ENCODE data around the gene PRDX2. TPM values are rescaled to one million over a fixed set of nuclear protein-coding genes. Genes with fewer than 3 reads are reported as not detected.
A peak's percentile ranks its signal among the peaks of the same experiment; 100 is the strongest.

The PRDX2 gene
- total RNA-seq, 2 experiments from 2014 or later, result 357 to 399 TPM

DNA sequence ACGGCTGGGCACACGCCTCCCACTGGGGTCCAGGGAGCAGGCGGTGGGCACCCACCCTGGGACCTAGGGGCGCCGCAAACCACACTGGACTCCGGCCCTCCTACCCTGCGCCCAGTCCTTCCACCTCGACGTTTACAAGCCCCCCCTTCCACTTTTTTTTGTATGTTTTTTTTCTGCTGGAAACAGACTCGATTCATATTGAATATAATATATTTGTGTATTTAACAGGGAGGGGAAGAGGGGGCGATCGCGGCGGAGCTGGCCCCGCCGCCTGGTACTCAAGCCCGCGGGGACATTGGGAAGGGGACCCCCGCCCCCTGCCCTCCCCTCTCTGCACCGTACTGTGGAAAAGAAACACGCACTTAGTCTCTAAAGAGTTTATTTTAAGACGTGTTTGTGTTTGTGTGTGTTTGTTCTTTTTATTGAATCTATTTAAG, 8.7 kb downstream of the PRDX2 start:
- DNase-seq (ENCODE audit: low spot score), result no peak
- peak overlapping the region; percentile 77 for H3K27ac ChIP-seq (ENCODE audit: low read depth, low read length, poor library complexity, severe bottlenecking)
- ChIA-PET CTCF (ENCODE audit: unreplicated experiment) (interaction anchor here (0.6 to 2.8 kb wide), 4 partner anchors 9 to 1386 kb away, joined by 3 to 20 read pairs (median 3); no protein-coding TSS in a partner anchor), POLR2A (interaction anchor here (0.6 to 2.2 kb wide), 7 partner anchors 9 to 59 kb away, joined by 3 to 5 read pairs (median 3); partner anchors contain the start of genes RNASEH2A, THSD8 and TRIR)
- no peaks in the 10 kb centered on the region; the same call in 1 of the 2 replicates for H4K20me1 ChIP-seq (ENCODE audit: insufficient read depth, low read length)
- peak overlapping the region; percentile 95 for H3K4me2 ChIP-seq (ENCODE audit: low read length)
- peaks cover 8% of the 10 kb centered on the region for H3K79me2 ChIP-seq (ENCODE audit: insufficient read depth, low read depth, low read length)
- peaks cover 45% of the 10 kb centered on the region for H3K4me1 ChIP-seq (ENCODE audit: insufficient read depth, low read length, poor library complexity, severe bottlenecking)
- H3K4me3 ChIP-seq (ENCODE audit: low read depth, low read length, poor library complexity, severe bottlenecking), result peak overlapping the region; percentile 84
- TF ChIP-seq CTCF (conservative IDR thresholded peaks at IDR 0.05; ENCODE audit: low read length) (no peak), EZH2phosphoT487 (IDR thresholded peaks at IDR 0.05; ENCODE audit: borderline replicate concordance, low read depth, low read length) (no peak)
- 0 out of 2 replicates have a peak, but pooled peaks cover 3% of the 10 kb centered on the region for H3K36me3 ChIP-seq (ENCODE audit: insufficient read depth, low read length)
- intact Hi-C loops (cut with micrococcal nuclease; ENCODE audit: unreplicated experiment), result loop anchor here (2.0 to 5.0 kb wide), 2 partner anchors 58 to 71 kb away; partner anchors contain the start of genes TNPO2 and TRIR
- H3K9me3 ChIP-seq (ENCODE audit: low read length), result no peaks in the 10 kb centered on the region
- H3K9me2 ChIP-seq (ENCODE audit: insufficient read depth, low read length), result no peaks in the 10 kb centered on the region
- TSS peak; percentile 90 for BruUV-seq (replicated peaks)
- H2AFZ ChIP-seq (ENCODE audit: low read length), result no peak overlapping the region; the same call in 1 of the 2 replicates

DNA sequence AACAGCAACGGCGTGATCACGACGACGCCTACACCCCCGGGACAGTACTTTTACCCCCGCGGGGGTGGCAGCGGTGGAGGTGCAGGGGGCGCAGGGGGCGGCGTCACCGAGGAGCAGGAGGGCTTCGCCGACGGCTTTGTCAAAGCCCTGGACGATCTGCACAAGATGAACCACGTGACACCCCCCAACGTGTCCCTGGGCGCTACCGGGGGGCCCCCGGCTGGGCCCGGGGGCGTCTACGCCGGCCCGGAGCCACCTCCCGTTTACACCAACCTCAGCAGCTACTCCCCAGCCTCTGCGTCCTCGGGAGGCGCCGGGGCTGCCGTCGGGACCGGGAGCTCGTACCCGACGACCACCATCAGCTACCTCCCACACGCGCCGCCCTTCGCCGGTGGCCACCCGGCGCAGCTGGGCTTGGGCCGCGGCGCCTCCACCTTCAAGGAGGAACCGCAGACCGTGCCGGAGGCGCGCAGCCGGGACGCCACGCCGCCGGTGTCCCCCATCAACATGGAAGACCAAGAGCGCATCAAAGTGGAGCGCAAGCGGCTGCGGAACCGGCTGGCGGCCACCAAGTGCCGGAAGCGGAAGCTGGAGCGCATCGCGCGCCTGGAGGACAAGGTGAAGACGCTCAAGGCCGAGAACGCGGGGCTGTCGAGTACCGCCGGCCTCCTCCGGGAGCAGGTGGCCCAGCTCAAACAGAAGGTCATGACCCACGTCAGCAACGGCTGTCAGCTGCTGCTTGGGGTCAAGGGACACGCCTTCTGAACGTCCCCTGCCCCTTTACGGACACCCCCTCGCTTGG, 9.3 kb downstream of the PRDX2 start:
- BruUV-seq (replicated peaks), result no TSS peak
- CTCF ChIA-PET (ENCODE audit: unreplicated experiment), result interaction anchor here (0.6 to 2.8 kb wide), 3 partner anchors 14 to 1385 kb away, joined by 3 to 20 read pairs (median 4); no protein-coding TSS in a partner anchor
- H3K9me3 ChIP-seq (ENCODE audit: low read length), result no peaks in the 10 kb centered on the region
- H2AFZ ChIP-seq (ENCODE audit: low read length), result no peak overlapping the region; the same call in 1 of the 2 replicates
- H3K79me2 ChIP-seq (ENCODE audit: insufficient read depth, low read depth, low read length), result peaks cover 8% of the 10 kb centered on the region
- peak overlapping the region; percentile 84 for H3K4me3 ChIP-seq (ENCODE audit: low read depth, low read length, poor library complexity, severe bottlenecking)
- DNase-seq (ENCODE audit: low spot score), result peak; percentile 91
- no peaks in the 10 kb centered on the region for H3K36me3 ChIP-seq (ENCODE audit: insufficient read depth, low read length)
- no peaks in the 10 kb centered on the region; the same call in 1 of the 2 replicates for H4K20me1 ChIP-seq (ENCODE audit: insufficient read depth, low read length)
- TF ChIP-seq EZH2phosphoT487 (IDR thresholded peaks at IDR 0.05; ENCODE audit: borderline replicate concordance, low read depth, low read length) (no peak), CTCF (conservative IDR thresholded peaks at IDR 0.05; ENCODE audit: low read length) (no peak)
- POLR2A ChIA-PET, result interaction anchor here (0.6 to 2.2 kb wide), 7 partner anchors 8 to 58 kb away, joined by 3 to 10 read pairs (median 4); partner anchors contain the start of genes RNASEH2A, THSD8 and TRIR
- no peaks in the 10 kb centered on the region for H3K9me2 ChIP-seq (ENCODE audit: insufficient read depth, low read length)
- H3K27ac ChIP-seq (ENCODE audit: low read depth, low read length, poor library complexity, severe bottlenecking), result peak overlapping the region; percentile 77
- H3K4me2 ChIP-seq (ENCODE audit: low read length), result peak overlapping the region; percentile 95
- peaks cover 45% of the 10 kb centered on the region for H3K4me1 ChIP-seq (ENCODE audit: insufficient read depth, low read length, poor library complexity, severe bottlenecking)
- intact Hi-C loops (cut with micrococcal nuclease; ENCODE audit: unreplicated experiment), result loop anchor here (2.0 to 5.0 kb wide), 2 partner anchors 57 to 70 kb away; partner anchors contain the start of genes TNPO2 and TRIR
